GM18507 (cell line): ENCODE results near the gene ACTN4.

ENCODE experiments used
- DNase-seq: peaks from one replicate; pipeline ENCODE4 v3.0.0; 2011; ENCODE audit warnings: low read depth; ENCODE audit not compliant: insufficient read length; ENCODE audit errors: extremely low spot score
- FAIRE-seq: peaks from 2 replicates; lab custom pipeline; 2011; peaks lifted over from hg19 to GRCh38; lab: Jason Lieb, UNC

ACTN4 gene

DNA sequence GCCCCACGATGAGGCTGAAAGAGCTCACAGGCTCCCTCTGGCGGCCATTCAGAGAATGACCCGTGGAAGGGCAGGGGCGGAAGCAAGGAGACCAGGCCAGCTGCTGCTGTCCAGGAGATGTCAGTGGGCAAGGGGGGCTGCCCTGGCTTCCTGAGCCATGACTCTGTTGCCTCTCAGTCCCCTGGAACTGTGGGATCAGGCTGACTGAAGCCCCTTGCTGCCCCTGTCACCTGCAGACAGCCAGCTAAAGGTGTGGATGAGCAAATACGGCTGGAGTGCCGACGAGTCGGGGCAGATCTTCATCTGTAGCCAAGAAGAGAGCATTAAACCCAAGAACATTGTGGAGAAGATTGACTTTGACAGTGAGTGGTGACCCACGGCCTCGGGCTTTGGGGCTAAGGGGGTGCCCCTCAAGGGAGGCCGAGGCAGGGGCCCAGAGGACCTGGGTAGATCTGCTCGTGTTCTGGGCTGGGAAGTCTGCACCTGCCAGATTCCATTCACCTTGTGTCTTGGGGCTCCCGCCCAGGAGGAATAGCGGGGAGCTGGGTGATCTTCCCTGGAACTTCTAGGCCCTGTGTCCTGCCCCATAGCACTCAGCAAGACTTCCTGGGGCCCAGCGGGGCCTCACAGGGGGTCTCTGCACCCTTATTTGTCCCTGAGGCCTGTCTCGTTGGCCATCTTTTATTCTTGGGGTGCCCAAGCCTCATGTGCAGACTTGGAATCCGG is 12.5 kb upstream of the ACTN4 start:
- FAIRE-seq (peak; percentile 75), DNase-seq (peak; percentile 58)

DNA sequence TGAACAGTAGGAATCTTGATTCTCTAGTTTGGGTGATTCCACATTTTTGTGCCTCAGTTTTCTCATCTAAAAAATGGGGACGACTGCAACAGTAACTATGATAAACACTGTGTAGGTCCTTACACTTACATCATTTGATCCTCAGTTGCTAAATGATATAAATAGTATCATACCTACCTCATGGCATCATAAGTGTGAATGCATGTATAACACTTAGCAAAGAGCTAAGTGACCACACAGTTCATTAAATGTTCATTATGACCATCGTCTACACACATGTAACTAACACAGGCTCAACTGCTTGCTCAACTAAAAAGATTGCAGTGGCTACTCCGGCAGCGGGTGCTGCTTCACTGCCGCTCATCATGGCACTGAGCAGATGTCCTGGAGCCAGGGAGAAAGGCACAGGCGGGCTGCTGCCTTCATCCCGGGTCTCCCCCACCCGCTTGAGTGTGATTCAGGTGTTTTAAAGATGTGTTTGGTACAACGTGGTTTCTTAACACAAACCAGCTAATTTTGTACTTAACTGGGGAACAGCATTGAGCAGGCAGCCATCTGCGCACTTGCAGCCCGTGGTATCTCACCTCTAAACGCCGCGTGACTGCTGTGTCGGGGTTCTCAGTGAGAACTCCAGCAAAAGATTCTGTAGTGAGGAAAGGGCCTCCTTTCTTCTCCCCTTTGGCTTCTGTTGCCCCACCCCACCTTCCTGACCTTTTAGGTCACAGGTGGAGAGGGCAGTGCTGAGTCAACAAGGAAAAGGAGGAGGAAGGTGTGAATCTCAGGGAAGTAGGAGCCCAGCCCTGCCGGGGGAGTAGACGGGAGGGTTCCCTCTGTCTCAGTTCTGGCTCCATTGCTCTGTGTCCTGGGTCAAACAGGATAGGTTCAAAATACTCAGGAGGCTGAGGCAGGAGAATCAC is 11.7 kb upstream of the ACTN4 start:
- no peak for DNase-seq
- FAIRE-seq = no peak

DNA sequence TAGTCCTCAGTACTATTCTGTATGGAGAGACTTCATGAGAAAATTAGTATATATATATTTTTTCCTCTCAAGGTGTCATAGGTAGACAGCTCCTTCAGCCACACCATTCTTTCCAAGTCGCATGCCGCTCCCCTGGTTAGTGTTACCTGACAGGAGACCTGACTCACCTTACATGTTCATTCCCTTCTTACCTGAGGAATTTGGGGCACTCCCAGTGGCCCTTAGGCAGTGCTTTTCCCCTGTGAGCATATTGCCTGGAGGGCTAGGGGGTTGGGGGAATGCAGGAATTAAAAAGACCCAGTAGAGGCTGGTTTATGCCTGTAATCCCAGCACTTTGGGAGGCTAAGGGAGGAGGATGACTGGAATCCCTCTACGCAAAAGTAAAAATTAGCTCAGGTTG is 9.0 kb upstream of the ACTN4 start:
- no peak for FAIRE-seq
- DNase-seq = no peak

DNA sequence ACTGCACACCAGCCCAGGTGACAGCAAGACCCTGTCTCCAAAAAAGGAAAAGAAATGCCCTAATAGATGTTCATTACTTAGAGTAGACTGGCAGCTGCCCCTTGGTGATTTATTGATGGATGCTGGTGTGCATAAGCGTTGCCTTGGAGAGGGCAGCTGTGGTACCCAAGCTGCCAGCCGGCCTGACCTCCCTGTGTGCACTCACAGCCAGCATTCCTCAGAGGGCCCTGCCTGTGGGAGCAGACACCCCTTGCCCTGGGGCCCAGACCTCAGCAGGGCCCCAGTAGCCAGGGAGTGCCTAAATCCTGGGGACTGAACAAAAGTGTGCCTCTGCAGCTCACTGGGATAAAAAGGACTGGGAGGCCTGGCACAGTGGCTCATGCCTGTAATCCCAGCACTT is 7.8 kb upstream of the ACTN4 start:
- no peak for DNase-seq
- FAIRE-seq = no peak

DNA sequence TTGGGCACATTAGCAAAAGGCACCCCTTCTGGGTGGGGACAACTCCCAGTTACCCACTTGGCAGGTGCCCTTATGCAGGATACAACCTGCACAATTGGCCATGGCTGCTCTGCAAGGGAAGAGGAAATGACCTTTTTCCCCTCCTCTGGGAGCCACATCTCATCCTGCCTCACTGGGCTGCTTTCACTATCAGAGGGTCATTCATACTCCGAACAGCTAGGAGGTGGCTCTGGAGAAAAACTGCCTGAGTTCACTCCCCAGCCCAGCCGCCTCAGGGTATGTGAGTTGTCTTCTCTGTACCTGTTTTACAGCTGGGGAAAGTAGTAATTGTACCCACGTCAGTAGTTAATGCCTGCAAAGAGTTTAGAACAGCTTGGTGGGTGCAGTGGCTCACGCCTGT is 7.1 kb upstream of the ACTN4 start:
- DNase-seq (no peak), FAIRE-seq (no peak)

DNA sequence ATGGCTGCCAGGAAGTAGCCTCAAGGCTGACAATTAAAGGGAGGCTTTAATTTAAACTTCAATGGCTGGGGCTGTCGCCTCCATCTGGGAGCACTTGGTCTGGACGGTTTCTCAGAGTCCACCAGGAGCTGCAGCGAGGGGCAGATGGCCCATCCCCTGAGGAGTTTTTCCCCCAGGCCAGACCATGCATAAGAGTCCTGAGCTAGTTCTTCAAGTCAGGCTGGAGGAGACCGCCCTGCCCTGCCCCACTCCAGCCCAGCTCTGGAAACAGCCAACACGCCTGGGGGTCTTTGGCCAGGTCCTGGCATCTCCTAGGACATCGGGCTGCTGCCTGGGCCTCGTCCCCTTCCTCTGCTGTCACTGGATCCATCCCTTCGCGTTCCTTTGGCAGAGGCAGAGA is 5.3 kb upstream of the ACTN4 start:
- no peak for FAIRE-seq

DNA sequence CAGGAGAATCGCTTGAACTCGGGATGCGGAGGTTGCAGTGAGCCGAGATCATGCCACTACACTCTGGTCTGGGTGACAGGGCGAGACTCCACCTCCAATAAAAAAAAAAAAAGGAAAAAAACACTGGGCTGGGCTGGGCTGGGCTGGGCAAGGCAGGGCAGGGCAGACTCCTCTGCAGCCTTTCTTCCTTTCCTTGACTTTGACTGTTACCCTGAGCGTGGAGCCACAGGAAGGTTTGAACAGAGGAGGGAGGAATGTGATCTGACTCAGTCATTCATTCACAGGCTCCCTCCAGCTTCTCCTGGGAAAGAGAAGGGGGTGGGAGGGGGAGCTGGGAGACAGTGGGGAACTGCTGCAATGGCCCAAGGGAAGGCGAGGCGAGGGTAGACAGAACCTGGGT is 2.7 kb upstream of the ACTN4 start:
- DNase-seq = no peak
- no peak for FAIRE-seq

More for the DNA sequence above, 5.3 kb upstream of the ACTN4 start:
- DNase-seq = no peak

DNA sequence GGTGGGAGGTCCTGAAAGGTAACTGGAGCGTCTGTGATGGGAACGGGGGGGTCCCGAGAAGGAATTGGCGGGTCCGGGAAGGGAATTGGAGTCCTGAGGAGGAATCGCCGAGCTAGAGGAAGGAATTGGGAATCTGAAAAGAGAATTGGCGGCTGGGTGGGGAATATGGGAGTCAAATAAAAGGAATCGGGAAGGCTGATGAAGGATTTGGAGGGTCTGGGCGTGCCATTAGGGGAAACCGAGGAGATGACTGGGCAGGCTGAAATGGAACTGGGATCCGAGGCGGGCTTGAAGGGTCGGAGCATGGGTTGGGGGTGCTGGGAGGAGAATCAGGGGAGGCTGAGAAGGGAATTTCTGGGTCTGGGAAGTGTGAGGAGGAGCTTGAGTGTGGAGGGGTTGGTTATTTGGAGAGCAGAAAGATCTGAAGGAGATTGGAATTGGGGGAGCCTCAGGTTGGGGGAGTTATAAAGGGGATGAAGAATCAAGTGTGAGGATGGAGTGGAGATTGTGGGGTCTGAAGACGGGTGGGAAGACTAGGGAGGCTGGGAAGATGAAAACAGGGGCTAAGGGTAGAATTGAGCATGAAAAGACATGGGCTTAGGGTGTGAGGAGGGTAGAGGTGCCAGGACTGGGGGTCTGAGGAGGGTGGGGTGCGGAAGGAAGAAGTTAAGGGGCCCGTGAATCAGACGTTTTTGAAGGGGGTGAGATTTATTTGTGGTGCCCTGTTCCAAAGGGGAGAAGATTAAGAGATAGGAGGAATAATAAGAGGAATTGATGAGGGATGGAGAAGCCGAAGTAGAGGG is 718 bp downstream of the ACTN4 start:
- DNase-seq = no peak
- no peak for FAIRE-seq

DNA sequence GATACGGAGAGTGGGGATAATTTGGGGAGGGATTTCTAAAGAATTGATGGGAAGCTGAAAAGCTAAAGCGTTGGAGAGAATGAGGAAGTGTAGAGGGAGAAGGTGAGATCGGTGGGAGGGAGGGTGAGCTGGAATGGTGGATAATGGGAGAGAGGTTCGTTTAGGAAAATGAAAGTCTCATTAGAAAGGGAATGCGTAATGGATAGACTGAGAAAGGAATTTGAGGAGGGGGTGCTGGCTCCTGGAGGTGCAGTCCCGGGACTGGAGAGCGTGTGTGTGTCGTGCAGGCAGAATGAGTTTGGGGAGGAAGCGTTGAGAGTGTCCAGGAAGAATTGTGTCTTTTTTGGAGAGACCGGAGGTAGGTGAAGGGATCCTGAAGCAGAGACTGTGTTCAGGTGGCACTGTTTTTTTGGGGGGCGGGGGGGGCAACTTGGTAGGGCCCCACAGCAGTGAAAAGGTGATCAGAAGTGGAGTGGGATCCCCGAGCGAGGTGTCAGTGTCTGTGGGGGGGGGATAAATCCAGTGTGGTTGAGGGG is 1.4 kb downstream of the ACTN4 start:
- FAIRE-seq = no peak
- no peak for DNase-seq

DNA sequence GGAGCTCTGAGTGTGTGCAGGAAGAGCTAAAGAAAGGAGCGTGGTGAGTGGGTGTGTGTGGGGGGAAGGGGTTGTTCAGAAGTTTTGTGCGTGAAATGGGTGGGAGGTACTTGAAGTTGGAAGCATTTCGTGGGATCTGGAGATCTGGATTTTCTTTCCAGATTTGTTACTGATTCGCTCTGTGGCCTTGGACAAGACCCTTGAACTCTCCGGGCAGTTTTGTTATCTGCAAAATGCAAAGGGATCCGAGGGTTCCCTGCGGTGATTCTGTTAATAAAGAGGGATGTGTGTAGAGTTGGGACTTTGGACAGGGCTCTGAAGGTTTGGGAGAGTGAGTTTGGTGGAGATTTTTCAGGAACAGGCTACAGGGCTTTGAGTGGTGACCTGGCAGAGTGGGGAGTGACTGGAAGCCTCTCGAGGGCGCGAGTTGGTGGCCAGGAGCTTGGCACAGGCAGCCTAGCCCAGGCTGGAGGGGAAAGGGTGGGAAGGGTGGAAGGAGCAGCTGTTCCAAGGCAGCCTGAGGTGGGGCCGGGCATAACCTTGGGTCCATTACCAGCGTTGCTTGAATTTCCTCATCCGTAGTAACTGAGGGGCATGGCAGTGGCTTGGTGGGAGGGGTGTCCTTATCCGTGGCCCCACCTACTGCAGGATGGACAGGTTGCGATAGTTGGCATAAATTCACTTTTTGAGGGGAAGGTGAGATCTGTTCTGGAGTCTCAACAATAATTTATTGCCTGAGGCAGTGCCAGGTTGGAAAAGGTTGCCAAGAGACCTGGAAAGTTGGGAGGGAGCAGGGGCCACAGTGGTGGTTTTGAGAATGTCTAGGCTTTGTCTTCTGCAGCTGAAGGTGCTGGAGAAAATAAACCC is 2.1 kb downstream of the ACTN4 start:
- no peak for FAIRE-seq

DNA sequence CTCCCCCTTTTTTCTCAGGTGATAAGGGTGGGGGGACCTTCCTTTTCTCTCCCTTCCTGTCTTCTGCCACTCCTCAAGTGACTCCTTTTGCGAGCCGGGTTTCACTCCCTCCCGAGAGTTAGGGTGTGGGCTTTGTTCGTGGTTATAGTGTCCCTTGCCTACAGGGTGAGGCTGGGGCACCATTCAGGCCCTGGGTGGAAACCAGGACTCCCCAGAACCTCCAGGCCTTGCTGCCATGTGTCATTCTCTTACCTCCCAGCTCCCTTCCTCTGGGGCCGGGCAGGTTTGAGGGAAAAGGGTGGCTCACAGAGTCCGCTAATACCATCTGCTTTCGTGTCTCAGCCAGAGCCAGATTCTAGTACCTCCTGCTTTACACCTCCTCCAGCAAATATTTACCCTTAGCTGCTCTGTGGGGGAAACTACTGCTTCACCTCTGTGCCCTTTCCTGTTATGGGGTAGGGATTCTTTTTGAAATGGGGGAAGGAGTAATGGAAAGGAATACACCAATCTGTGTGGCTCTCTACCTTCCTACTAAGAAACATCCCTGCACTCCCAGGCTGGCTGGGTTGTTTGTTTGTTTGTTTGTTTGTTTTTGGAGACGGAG is 2.8 kb downstream of the ACTN4 start:
- DNase-seq (no peak), FAIRE-seq (no peak)

More for the DNA sequence above, 2.1 kb downstream of the ACTN4 start:
- no peak for DNase-seq

DNA sequence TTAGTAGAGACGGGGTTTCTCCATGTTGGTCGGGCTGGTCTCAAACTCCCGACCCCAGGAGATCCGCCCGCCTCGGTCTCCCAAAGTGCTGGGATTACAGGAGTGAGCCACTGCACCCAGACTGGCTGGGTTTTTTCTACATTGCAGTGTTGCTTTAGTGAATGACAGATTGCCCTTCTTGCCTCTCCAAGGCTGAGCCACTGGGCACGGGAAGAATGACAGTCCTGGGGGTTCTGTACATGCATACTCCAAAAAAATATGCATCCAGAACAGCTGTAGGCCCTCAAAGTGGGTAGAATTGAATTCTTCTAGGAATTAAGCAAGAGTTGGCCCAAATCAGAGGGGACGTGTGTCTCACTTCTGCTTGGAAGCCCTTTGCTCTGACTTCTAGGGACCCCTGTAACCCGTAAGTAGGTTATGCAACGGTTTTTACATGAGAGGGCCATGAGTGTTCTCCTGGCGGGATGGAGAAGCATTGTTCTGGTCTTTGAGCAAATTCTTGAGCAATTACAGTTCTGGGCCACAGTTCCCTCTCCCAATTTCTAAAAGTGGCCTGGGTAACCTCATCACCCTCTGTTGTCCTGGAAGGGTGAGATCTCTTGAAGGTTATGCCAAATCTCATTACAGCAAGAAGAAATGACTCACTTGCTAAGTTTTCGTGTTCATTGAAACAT is 3.6 kb downstream of the ACTN4 start:
- no peak for FAIRE-seq
- DNase-seq = no peak

DNA sequence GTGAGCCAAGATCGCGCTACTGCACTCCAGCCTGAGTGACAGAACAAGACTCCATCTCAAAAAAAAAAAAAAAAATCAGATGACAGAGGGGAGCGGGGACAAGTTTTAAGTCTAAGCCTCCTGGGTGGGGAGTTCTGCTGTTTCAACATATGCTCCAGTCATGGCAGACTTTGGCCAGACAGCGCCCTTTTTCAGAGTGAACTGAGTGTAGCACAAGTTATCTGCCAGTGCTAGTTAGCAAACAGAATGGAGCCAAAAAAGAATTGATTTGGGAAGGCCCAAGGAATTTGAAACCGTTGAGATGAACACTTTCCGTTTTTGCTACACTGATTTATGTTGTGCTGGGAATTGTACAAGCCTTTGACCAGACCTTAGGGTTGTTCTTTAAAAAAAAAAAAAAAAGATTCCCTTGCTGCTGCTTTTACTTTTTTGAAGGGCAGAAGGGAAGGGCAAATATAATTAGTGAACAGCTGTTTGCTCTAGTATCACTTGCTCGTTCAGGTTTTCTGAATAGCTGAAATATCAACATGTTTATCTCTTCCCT is 5.7 kb downstream of the ACTN4 start:
- DNase-seq = no peak
- FAIRE-seq = no peak

DNA sequence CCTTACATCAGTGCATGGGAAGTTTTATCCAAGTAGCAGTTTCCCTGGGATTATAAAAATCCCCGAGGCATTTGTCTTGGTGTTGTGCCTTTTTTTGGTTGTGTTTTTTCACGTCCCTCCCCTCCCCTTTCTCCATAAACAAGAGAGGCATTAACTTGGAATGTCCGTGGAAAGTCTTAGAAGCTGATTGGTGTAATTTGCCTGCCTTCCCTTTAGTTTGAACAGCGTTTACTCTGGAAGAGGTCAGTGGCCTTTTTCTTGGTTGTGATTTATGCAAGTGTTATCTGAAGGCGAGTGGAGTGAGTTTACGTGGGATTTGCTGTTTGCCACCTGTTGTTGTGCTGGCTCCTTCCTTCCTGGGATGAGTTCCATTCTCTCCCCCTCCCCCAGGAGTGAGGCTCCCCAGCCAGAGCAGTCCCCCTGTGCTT is 7.2 kb downstream of the ACTN4 start:
- no peak for DNase-seq
- no peak for FAIRE-seq

DNA sequence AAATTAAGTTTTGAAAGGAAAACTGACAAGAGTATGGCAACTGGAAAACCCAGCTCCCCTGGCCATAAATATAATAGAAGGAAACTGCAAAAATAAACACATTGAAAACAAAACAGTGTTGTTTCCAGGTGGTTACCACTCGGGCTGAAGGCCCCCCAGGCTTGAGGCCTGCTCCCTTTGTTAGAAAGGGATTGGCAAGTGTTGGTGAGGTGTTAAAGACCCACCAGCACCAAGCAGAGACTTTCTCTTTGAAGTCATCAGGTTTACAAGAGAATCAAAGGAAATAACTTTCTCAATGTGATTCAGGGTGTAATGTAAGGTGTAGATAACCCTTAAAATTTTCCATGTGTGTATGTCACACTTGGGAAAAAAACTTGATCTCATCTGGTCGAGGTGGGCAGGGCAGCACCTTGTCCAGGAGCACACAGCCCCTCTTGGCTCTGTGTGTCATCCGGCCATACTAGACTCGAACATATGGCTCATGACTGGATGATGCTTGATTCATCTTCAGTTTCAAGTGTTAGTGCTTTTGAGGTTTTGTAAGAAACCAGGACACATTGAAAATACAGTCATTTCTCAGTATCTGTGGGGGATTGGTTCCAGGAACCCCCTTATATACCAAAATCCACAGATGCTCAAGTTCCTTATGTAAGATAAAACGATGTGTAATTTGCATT is 7.8 kb downstream of the ACTN4 start:
- no peak for DNase-seq

DNA sequence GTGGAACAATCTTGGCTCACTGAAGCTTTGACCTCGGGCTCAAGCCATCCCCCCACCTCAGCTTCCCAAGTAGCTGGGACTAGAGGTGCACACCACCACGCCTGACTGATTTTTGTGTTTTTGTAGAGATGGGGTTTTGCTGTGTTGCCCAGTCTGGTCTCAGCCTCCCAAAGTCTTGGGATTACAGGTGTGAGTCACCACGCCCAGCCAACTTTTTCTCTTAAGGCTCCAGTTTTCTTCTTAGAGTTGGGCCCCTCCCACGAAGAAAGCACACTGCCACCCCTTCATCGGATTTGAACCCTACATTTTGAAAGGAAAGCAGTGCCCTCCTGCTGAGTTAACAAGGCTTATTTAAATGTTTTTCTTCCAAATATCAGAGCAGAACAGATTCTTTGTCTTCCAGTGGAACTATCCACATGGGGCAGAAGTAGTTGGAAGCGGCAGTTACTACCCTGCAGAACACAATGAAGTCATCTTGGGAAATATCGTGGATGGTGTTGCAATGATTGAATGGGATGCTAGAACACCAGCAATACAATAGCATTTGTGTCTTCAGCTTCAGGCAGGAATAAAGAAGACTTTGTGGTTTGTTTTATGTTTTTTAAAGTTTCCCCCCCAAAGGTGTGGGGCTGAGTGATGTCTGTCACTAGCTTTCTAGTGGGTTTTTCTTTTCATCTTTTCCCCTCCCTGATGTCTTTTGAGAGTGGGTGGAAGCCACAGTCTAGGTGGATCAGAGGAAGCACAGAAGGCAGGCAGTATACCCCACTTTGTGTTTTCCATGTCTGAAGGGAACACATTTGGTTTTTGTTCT is 8.9 kb downstream of the ACTN4 start:
- DNase-seq = no peak
- no peak for FAIRE-seq

More for the DNA sequence above, 7.8 kb downstream of the ACTN4 start:
- FAIRE-seq = no peak
